SK-N-SH treated with all-trans-retinoic acid at 6 μM for 48 hours (cell line): Measurements from ENCODE around the gene ATG16L1.

Source experiments
- ATAC-seq: fragments of 200-7000 bp; cut with Tn5 transposase; 3 replicates; pipeline ENCODE4 v1.9.1; 2020; ENCODE audit warnings: mild to moderate bottlenecking, moderate library complexity
- ARNTL ChIP-seq: fragments of 450-650 bp; formaldehyde crosslinking; IDR thresholded peaks from 2 replicates; pipeline ENCODE4 v1.5.0; 2020; ENCODE audit warnings: low read depth, mild to moderate bottlenecking, moderate library complexity, borderline replicate concordance
- BACH2 ChIP-seq: fragments of 250-450 bp; sonication (Bioruptor Pico); IDR thresholded peaks from 2 replicates; pipeline ENCODE4 v1.9.0; 2021; ENCODE audit warnings: mild to moderate bottlenecking, borderline replicate concordance
- CSDC2 ChIP-seq: fragments of 250-450 bp; sonication (Bioruptor Pico); IDR thresholded peaks from 2 replicates; pipeline ENCODE4 v1.5.0; 2020; ENCODE audit warnings: mild to moderate bottlenecking, moderate library complexity
- ESRRG ChIP-seq: fragments of 250-450 bp; sonication (Bioruptor Pico); IDR thresholded peaks from 2 replicates; pipeline ENCODE4 v1.6.1; 2021; ENCODE audit warnings: mild to moderate bottlenecking
- GLIS3 ChIP-seq: fragments of 250-450 bp; sonication (Bioruptor Pico); IDR thresholded peaks from 2 replicates; pipeline ENCODE4 v1.5.0; 2020; ENCODE audit warnings: mild to moderate bottlenecking, moderate library complexity
- ISL1 ChIP-seq: fragments of 250-450 bp; sonication (Bioruptor Pico); IDR thresholded peaks from 2 replicates; pipeline ENCODE4 v2.1.2; 2022; ENCODE audit warnings: mild to moderate bottlenecking, moderate library complexity
- OSR1 ChIP-seq: fragments of 250-450 bp; sonication (Bioruptor Pico); IDR thresholded peaks from 2 replicates; pipeline ENCODE4 v1.8.0; 2022; ENCODE audit warnings: moderate library complexity, mild to moderate bottlenecking, inconsistent platforms
- PPARA ChIP-seq: fragments of 250-450 bp; sonication (Bioruptor Pico); IDR thresholded peaks from 2 replicates; pipeline ENCODE4 v1.5.0; 2020; ENCODE audit warnings: mild to moderate bottlenecking, borderline replicate concordance
- RARB ChIP-seq: fragments of 250-450 bp; sonication (Bioruptor Pico); IDR thresholded peaks from 2 replicates; pipeline ENCODE4 v1.8.0; 2021; ENCODE audit warnings: mild to moderate bottlenecking, moderate library complexity
- SNAI2 ChIP-seq: fragments of 250-450 bp; sonication (Bioruptor Pico); IDR thresholded peaks from 2 replicates; pipeline ENCODE4 v1.5.0; 2020; ENCODE audit warnings: mild to moderate bottlenecking, moderate library complexity
- TCF4 ChIP-seq: fragments of 250-450 bp; sonication (Bioruptor Pico); IDR thresholded peaks from 2 replicates; pipeline ENCODE4 v1.8.0; 2021; ENCODE audit warnings: mild to moderate bottlenecking, moderate library complexity, borderline replicate concordance
- TOX ChIP-seq: fragments of 250-450 bp; sonication (Bioruptor Pico); IDR thresholded peaks from 2 replicates; pipeline ENCODE4 v1.8.0; 2021; ENCODE audit warnings: mild to moderate bottlenecking, moderate library complexity, borderline replicate concordance
- ZC3H10 ChIP-seq: fragments of 250-450 bp; sonication (Bioruptor Pico); IDR thresholded peaks from 2 replicates; pipeline ENCODE4 v1.5.1; 2021; ENCODE audit warnings: mild to moderate bottlenecking, moderate library complexity
- ZFP3 ChIP-seq: fragments of 250-450 bp; sonication (Bioruptor Pico); IDR thresholded peaks from 2 replicates; pipeline ENCODE4 v1.5.0; 2020; ENCODE audit warnings: mild to moderate bottlenecking, moderate library complexity
- ZFP30 ChIP-seq: fragments of 450-650 bp; formaldehyde crosslinking; IDR thresholded peaks from 2 replicates; pipeline ENCODE4 v1.5.0; 2022; ENCODE audit warnings: mild to moderate bottlenecking, moderate library complexity
- ZNF565 ChIP-seq: fragments of 450-650 bp; formaldehyde crosslinking; conservative IDR thresholded peaks from 2 replicates; pipeline ENCODE4 v1.5.0; 2020; ENCODE audit warnings: low read depth, mild to moderate bottlenecking, moderate library complexity
- ZNF70 ChIP-seq: fragments of 450-650 bp; formaldehyde crosslinking; IDR thresholded peaks from 2 replicates; pipeline ENCODE4 v1.5.0; 2020; ENCODE audit warnings: mild to moderate bottlenecking, moderate library complexity
- ZNF8 ChIP-seq: fragments of 450-650 bp; formaldehyde crosslinking; IDR thresholded peaks from 2 replicates; pipeline ENCODE4 v1.5.0; 2020; ENCODE audit warnings: mild to moderate bottlenecking, moderate library complexity
- TF ChIP-seq, protein P1 (sequence below): fragments of 250-450 bp; sonication (Bioruptor Pico); IDR thresholded peaks from 2 replicates; pipeline ENCODE4 v1.8.0; 2020; ENCODE audit warnings: mild to moderate bottlenecking, moderate library complexity, borderline replicate concordance
- TF ChIP-seq, protein P2 (sequence below): fragments of 250-450 bp; sonication (Bioruptor Pico); IDR thresholded peaks from 2 replicates; pipeline ENCODE4 v1.5.0; 2020; ENCODE audit warnings: mild to moderate bottlenecking, moderate library complexity
- TF ChIP-seq, protein P3 (sequence below): fragments of 250-450 bp; sonication (Bioruptor Pico); IDR thresholded peaks from 2 replicates; pipeline ENCODE4 v1.8.0; 2021; ENCODE audit warnings: low read depth, mild to moderate bottlenecking, moderate library complexity, borderline replicate concordance
- TF ChIP-seq, protein P4 (sequence below): fragments of 250-450 bp; sonication (Bioruptor Pico); IDR thresholded peaks from 2 replicates; pipeline ENCODE4 v1.5.1; 2020; ENCODE audit warnings: low read depth, mild to moderate bottlenecking, moderate library complexity

The ATG16L1 gene

DNA sequence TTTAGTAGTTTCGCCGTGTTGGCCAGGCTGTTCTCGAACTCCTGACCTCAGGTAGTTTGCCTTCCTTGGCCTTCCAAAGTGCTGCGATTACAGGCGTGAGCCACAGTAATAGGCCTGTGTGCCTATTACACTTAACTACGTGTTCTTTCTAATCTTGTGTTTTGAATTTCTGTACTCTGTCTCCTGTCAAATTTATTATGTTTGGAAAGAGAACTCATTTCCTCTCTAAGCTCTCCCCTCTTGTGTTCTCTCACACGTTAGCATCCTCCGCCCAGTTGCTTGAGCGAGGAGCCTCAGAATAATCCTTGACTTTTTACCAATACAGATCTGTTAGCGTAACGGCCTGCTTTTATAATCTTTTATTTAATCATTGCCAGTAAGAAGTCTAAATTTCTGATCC lies 3.7 kb downstream of the ATG16L1 start:
- no peak for ATAC-seq
- TF ChIP-seq RARB (CRISPR knock-in tag), result no peak
- TF ChIP-seq ZC3H10 (CRISPR knock-in tag), result no peak
- no peak for TF ChIP-seq CSDC2 (CRISPR knock-in tag)
- TF ChIP-seq ARNTL, result no peak
- TF ChIP-seq GLIS3 (CRISPR knock-in tag), result no peak
- TF ChIP-seq ZFP3 (CRISPR knock-in tag), result no peak
- no peak for TF ChIP-seq ISL1 (CRISPR knock-in tag)
- TF ChIP-seq ZNF565 (CRISPR knock-in tag), result no peak
- no peak for TF ChIP-seq ZNF8 (CRISPR knock-in tag)
- no peak for TF ChIP-seq ZNF70 (CRISPR knock-in tag)
- TF ChIP-seq, protein P1, sequence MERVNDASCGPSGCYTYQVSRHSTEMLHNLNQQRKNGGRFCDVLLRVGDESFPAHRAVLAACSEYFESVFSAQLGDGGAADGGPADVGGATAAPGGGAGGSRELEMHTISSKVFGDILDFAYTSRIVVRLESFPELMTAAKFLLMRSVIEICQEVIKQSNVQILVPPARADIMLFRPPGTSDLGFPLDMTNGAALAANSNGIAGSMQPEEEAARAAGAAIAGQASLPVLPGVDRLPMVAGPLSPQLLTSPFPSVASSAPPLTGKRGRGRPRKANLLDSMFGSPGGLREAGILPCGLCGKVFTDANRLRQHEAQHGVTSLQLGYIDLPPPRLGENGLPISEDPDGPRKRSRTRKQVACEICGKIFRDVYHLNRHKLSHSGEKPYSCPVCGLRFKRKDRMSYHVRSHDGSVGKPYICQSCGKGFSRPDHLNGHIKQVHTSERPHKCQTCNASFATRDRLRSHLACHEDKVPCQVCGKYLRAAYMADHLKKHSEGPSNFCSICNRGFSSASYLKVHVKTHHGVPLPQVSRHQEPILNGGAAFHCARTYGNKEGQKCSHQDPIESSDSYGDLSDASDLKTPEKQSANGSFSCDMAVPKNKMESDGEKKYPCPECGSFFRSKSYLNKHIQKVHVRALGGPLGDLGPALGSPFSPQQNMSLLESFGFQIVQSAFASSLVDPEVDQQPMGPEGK, result no peak
- no peak for TF ChIP-seq ESRRG (CRISPR knock-in tag)
- TF ChIP-seq BACH2 (CRISPR knock-in tag), result no peak
- no peak for TF ChIP-seq PPARA
- TF ChIP-seq, protein P2, sequence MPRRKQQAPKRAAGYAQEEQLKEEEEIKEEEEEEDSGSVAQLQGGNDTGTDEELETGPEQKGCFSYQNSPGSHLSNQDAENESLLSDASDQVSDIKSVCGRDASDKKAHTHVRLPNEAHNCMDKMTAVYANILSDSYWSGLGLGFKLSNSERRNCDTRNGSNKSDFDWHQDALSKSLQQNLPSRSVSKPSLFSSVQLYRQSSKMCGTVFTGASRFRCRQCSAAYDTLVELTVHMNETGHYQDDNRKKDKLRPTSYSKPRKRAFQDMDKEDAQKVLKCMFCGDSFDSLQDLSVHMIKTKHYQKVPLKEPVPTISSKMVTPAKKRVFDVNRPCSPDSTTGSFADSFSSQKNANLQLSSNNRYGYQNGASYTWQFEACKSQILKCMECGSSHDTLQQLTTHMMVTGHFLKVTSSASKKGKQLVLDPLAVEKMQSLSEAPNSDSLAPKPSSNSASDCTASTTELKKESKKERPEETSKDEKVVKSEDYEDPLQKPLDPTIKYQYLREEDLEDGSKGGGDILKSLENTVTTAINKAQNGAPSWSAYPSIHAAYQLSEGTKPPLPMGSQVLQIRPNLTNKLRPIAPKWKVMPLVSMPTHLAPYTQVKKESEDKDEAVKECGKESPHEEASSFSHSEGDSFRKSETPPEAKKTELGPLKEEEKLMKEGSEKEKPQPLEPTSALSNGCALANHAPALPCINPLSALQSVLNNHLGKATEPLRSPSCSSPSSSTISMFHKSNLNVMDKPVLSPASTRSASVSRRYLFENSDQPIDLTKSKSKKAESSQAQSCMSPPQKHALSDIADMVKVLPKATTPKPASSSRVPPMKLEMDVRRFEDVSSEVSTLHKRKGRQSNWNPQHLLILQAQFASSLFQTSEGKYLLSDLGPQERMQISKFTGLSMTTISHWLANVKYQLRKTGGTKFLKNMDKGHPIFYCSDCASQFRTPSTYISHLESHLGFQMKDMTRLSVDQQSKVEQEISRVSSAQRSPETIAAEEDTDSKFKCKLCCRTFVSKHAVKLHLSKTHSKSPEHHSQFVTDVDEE (CRISPR knock-in tag), result no peak
- TF ChIP-seq SNAI2 (CRISPR knock-in tag), result no peak
- TF ChIP-seq TCF4 (CRISPR knock-in tag), result no peak
- TF ChIP-seq, protein P3, sequence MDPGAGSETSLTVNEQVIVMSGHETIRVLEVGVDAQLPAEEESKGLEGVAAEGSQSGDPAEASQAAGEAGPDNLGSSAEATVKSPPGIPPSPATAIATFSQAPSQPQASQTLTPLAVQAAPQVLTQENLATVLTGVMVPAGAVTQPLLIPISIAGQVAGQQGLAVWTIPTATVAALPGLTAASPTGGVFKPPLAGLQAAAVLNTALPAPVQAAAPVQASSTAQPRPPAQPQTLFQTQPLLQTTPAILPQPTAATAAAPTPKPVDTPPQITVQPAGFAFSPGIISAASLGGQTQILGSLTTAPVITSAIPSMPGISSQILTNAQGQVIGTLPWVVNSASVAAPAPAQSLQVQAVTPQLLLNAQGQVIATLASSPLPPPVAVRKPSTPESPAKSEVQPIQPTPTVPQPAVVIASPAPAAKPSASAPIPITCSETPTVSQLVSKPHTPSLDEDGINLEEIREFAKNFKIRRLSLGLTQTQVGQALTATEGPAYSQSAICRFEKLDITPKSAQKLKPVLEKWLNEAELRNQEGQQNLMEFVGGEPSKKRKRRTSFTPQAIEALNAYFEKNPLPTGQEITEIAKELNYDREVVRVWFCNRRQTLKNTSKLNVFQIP (CRISPR knock-in tag), result no peak
- TF ChIP-seq, protein P4, sequence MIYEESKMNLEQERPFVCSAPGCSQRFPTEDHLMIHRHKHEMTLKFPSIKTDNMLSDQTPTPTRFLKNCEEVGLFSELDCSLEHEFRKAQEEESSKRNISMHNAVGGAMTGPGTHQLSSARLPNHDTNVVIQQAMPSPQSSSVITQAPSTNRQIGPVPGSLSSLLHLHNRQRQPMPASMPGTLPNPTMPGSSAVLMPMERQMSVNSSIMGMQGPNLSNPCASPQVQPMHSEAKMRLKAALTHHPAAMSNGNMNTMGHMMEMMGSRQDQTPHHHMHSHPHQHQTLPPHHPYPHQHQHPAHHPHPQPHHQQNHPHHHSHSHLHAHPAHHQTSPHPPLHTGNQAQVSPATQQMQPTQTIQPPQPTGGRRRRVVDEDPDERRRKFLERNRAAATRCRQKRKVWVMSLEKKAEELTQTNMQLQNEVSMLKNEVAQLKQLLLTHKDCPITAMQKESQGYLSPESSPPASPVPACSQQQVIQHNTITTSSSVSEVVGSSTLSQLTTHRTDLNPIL (CRISPR knock-in tag), result no peak

DNA sequence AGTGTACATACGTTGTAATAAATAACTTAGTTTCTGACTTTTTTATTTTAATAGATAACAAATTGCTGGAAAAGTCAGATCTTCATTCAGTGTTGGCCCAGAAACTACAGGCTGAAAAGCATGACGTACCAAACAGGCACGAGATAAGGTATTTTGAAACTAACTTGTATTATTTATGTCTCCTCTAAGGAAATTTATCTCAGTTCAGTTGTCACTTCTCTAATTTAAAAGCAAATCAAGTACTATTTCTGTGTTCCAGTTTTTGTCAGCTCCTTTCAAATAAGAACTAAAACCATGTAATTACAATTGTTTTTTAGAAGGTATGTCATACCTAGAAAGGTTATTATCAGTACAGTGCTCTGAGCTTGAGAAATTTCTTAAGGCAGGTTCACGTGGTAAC lies 4.6 kb downstream of the ATG16L1 start:
- ATAC-seq, result no peak
- TF ChIP-seq, protein P3 (CRISPR knock-in tag), result no peak
- TF ChIP-seq ZNF8 (CRISPR knock-in tag) (no peak), TOX (CRISPR knock-in tag) (no peak), ESRRG (CRISPR knock-in tag) (no peak), ZFP30 (CRISPR knock-in tag) (no peak), ISL1 (CRISPR knock-in tag) (no peak), OSR1 (CRISPR knock-in tag) (no peak), SNAI2 (CRISPR knock-in tag) (no peak)
- TF ChIP-seq, protein P1, result no peak
- TF ChIP-seq, protein P4 (CRISPR knock-in tag), result no peak
